ENCODE measurements around the gene SLC6A11.

The SLC6A11 gene

DNA sequence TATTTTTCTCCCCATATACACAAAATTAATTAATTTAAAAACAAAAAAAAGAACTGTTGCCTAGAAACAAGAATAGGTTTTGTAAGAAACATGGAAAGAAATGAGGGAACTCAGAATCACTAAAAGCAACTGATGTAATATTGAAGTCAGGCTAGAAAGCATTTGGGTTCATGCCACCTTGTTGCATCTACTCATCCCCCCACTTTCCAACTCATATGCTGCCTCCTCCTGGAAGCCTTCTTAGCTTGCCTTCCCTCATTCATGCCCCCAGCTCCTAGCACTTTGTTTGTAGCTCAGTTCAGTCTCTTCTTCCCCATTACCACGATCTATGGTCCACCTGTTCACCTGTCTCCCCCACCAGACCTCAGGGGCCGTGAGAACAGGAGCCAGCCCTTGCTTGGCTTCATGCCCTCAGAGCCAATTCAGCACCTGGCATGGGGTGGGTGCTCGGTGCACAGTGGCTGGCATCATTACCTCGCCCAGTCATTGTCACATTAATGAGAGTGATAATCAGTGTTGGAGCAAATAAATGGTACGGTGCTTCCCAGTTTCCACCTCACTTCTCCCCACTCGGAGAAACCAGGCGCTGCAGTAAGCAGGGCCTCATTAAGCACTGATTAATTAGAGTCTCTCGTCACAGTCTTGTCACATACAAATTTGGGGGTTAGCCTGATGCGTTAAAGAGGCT is 114.1 kb downstream of the SLC6A11 start:
- Histone ChIP-seq H3K4me1 (ENCODE audit: insufficient read depth, low read length, severe bottlenecking) (no peaks in the 10 kb centered on the region), H3K4me2 (ENCODE audit: low read length) (no peak overlapping the region), H3K79me2 (ENCODE audit: insufficient read depth, low read length) (no peaks in the 10 kb centered on the region), H2AFZ (ENCODE audit: low read length) (no peak overlapping the region), H4K20me1 (ENCODE audit: insufficient read depth, low read length) (no peaks in the 10 kb centered on the region), H3K9ac (ENCODE audit: low read length) (no peak overlapping the region), H3K4me3 (ENCODE audit: low read depth, low read length, poor library complexity, severe bottlenecking) (no peak overlapping the region), H3K9me2 (ENCODE audit: low read depth, low read length) (no peaks in the 10 kb centered on the region), H3K27ac (ENCODE audit: low read depth, low read length, poor library complexity, severe bottlenecking) (no peak overlapping the region), H3K9me3 (ENCODE audit: low read length) (no peaks in the 10 kb centered on the region), H3K27me3 (ENCODE audit: insufficient read depth, low read length) (no peaks in the 10 kb centered on the region), H3F3A (ENCODE audit: insufficient read depth, low read length) (no peaks in the 10 kb centered on the region), H3K36me3 (ENCODE audit: insufficient read depth, low read length) (no peaks in the 10 kb centered on the region)
- TF ChIP-seq CTCF (IDR thresholded peaks at IDR 0.05; ENCODE audit: low read length) = no peak
- no peak for TF ChIP-seq EZH2 (IDR thresholded peaks at IDR 0.05; ENCODE audit: borderline replicate concordance, low read length)

DNA sequence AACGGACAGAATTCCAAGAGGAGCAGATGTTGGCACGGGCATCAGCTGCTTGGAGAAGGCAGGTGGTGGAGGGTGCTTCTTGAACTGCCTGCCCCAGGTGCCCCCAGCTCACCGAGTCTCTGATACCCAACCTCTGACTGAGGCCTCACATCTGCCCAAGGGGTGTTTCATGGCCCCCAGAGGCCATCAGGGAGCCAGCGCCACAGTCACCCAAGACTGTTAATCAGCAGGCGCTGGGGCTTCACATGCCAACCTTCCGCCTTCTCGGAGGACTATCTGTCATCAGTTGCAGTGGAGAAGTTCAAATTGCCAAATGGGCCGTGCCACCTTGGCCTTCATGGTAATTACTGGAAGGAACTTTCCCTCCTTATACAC is 114.6 kb downstream of the SLC6A11 start:
- Histone ChIP-seq H2AFZ (ENCODE audit: low read length) (no peak overlapping the region), H3K27me3 (ENCODE audit: insufficient read depth, low read length) (no peaks in the 10 kb centered on the region), H3K4me2 (ENCODE audit: low read length) (no peak overlapping the region), H3K9me3 (ENCODE audit: low read length) (no peaks in the 10 kb centered on the region), H3F3A (ENCODE audit: insufficient read depth, low read length) (no peaks in the 10 kb centered on the region), H3K9ac (ENCODE audit: low read length) (no peak overlapping the region), H3K4me3 (ENCODE audit: low read depth, low read length, poor library complexity, severe bottlenecking) (no peak overlapping the region), H3K27ac (ENCODE audit: low read depth, low read length, poor library complexity, severe bottlenecking) (no peak overlapping the region), H3K79me2 (ENCODE audit: insufficient read depth, low read length) (no peaks in the 10 kb centered on the region), H3K4me1 (ENCODE audit: insufficient read depth, low read length, severe bottlenecking) (no peaks in the 10 kb centered on the region), H3K9me2 (ENCODE audit: low read depth, low read length) (no peaks in the 10 kb centered on the region), H4K20me1 (ENCODE audit: insufficient read depth, low read length) (no peaks in the 10 kb centered on the region), H3K36me3 (ENCODE audit: insufficient read depth, low read length) (no peaks in the 10 kb centered on the region)
- TF ChIP-seq CTCF (IDR thresholded peaks at IDR 0.05; ENCODE audit: low read length) (no peak), EZH2 (IDR thresholded peaks at IDR 0.05; ENCODE audit: borderline replicate concordance, low read length) (no peak)

- Histone ChIP-seq H3K79me2 (ENCODE audit: insufficient read depth, low read length) (no peaks in the 10 kb centered on the region), H3K9ac (ENCODE audit: low read length) (no peak overlapping the region), H3K9me3 (ENCODE audit: low read length) (no peaks in the 10 kb centered on the region), H3K4me3 (ENCODE audit: low read depth, low read length, poor library complexity, severe bottlenecking) (no peak overlapping the region), H3K9me2 (ENCODE audit: low read depth, low read length) (no peaks in the 10 kb centered on the region), H3K27me3 (ENCODE audit: insufficient read depth, low read length) (no peaks in the 10 kb centered on the region), H3K36me3 (ENCODE audit: insufficient read depth, low read length) (no peaks in the 10 kb centered on the region), H4K20me1 (ENCODE audit: insufficient read depth, low read length) (no peaks in the 10 kb centered on the region), H3K4me1 (ENCODE audit: insufficient read depth, low read length, severe bottlenecking) (no peaks in the 10 kb centered on the region), H3F3A (ENCODE audit: insufficient read depth, low read length) (no peaks in the 10 kb centered on the region), H3K4me2 (ENCODE audit: low read length) (no peak overlapping the region), H2AFZ (ENCODE audit: low read length) (no peak overlapping the region), H3K27ac (ENCODE audit: low read depth, low read length, poor library complexity, severe bottlenecking) (no peak overlapping the region)
- TF ChIP-seq CTCF (IDR thresholded peaks at IDR 0.05; ENCODE audit: low read length) (no peak), EZH2 (IDR thresholded peaks at IDR 0.05; ENCODE audit: borderline replicate concordance, low read length) (no peak)
These were observed 116.6 kb downstream of the SLC6A11 start for GRCh38 chr3:10932596-10932995.
